Ascending aorta (tissue), 2 donors: Measurements from ENCODE around the gene SLC24A3. TPM values are rescaled to one million over a fixed set of nuclear protein-coding genes. Genes with fewer than 3 reads are reported as not detected.

Experiments used
- DNase-seq, 2 donors: peaks; one replicate each; pipeline ENCODE4 v3.0.0-alpha.2; 2019; ENCODE audit warnings: low spot score in 2 of 2
- H3K27ac ChIP-seq, 2 donors: fragments of 200-600 bp; sonication (generic); one replicate each; pipeline ENCODE4 v1.5.1; 2016 to 2017; ENCODE audit warnings: mild to moderate bottlenecking in 1 of 2
- H3K27me3 ChIP-seq: fragments of 200-600 bp; sonication (generic); one replicate; pipeline ENCODE4 v1.5.1; 2017
- H3K36me3 ChIP-seq, 2 donors: fragments of 200-600 bp; sonication (generic); one replicate each; pipeline ENCODE4 v1.5.1; 2016
- H3K4me1 ChIP-seq, 2 donors: fragments of 200-600 bp; sonication (generic); one replicate each; pipeline ENCODE4 v1.5.1; 2016 to 2017; ENCODE audit warnings: mild to moderate bottlenecking in 1 of 2
- H3K4me3 ChIP-seq, 2 donors: fragments of 200-600 bp; sonication (generic); one replicate each; pipeline ENCODE4 v1.5.1; 2016 to 2017; ENCODE audit warnings: mild to moderate bottlenecking in 1 of 2
- H3K9me3 ChIP-seq, 2 donors: fragments of 200-600 bp; sonication (generic); one replicate each; pipeline ENCODE4 v1.5.1; 2016
- intact Hi-C: fragments of 100-400 bp; cut with DNase I; formaldehyde crosslinking; loops from one replicate; pipeline ENCODE4 v1.15.1; 2023
- total RNA-seq: library from RNA; depleted of rRNA; stranded (reverse); fragments of >200 nt; gene quantifications from one replicate; pipeline ENCODE4 v1.1.0, GENCODE V29; 2016
- TF ChIP-seq, protein P1 (sequence below), 3 experiments: fragments of 200-600 bp in 2 of 3; fragments of 450-650 bp in 1 of 3; sonication (generic) in 2 of 3; IDR thresholded peaks; one replicate each; pipeline ENCODE4 v1.5.1; 2016 to 2019; ENCODE audit warnings: antibody characterized with exemption in 3 of 3, mild to moderate bottlenecking in 1 of 3, moderate library complexity in 1 of 3

SLC24A3 gene
- total RNA-seq, 1 donor from 2014 or later, result 12.9 TPM

- Histone ChIP-seq H3K27me3 (no peaks in the 10 kb centered on the region), H3K4me1 (peaks cover 2 to 11% of the 10 kb centered on the region in 2 donors), H3K27ac (peak overlapping the region; percentile 61 to 85), H3K9me3 (no peaks in the 10 kb centered on the region), H3K4me3 (no peak overlapping the region), H3K36me3 (peaks cover 3 to 5% of the 10 kb centered on the region in 2 donors)
- peak; percentile 18 to 89 for DNase-seq
- TF ChIP-seq, protein P1, sequence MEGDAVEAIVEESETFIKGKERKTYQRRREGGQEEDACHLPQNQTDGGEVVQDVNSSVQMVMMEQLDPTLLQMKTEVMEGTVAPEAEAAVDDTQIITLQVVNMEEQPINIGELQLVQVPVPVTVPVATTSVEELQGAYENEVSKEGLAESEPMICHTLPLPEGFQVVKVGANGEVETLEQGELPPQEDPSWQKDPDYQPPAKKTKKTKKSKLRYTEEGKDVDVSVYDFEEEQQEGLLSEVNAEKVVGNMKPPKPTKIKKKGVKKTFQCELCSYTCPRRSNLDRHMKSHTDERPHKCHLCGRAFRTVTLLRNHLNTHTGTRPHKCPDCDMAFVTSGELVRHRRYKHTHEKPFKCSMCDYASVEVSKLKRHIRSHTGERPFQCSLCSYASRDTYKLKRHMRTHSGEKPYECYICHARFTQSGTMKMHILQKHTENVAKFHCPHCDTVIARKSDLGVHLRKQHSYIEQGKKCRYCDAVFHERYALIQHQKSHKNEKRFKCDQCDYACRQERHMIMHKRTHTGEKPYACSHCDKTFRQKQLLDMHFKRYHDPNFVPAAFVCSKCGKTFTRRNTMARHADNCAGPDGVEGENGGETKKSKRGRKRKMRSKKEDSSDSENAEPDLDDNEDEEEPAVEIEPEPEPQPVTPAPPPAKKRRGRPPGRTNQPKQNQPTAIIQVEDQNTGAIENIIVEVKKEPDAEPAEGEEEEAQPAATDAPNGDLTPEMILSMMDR (IDR thresholded peaks at IDR 0.05), result peak; percentile 39 to 64 (median 58)
- intact Hi-C loops, result loop anchor here (2.0 kb wide), 2 partner anchors 91 to 307 kb away; no protein-coding TSS in a partner anchor
These were observed 475.8 kb downstream of the SLC24A3 start for GRCh38 chr20:19688031-19688806.

GRCh38 chr20:19690462-19690861, 478.0 kb downstream of the SLC24A3 start:
- Histone ChIP-seq H3K4me1 (peaks cover 2 to 11% of the 10 kb centered on the region in 2 donors), H3K4me3 (no peak overlapping the region), H3K36me3 (peaks cover 3 to 5% of the 10 kb centered on the region in 2 donors), H3K27ac (no peak overlapping the region), H3K27me3 (no peaks in the 10 kb centered on the region), H3K9me3 (no peaks in the 10 kb centered on the region)
- no peak for DNase-seq
- intact Hi-C loops, result loop anchor here (5.0 kb wide), 1 partner anchor 197 kb away; no protein-coding TSS in a partner anchor
- TF ChIP-seq, protein P1 (IDR thresholded peaks at IDR 0.05), result no peak

DNA sequence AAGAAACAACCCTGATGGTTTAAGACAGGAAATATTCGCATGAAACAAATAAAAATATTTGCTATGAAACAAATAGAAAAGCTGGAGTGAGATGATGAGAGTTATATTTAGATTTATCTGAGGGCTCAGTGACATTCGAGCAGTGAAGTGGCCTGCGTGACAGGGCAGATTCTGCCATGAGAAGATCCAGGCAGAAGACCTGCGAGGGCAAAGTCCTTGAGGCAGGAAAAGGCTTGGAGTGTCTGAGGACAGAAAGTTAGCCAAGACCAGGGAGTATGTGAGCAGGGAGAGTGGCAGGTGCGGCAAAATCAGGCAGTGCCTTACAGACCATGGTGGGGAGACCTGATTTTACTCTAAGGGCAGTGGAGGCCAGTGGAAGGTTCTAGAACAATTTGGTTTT, 478.7 kb downstream of the SLC24A3 start:
- no peaks in the 10 kb centered on the region for H3K27me3 ChIP-seq
- intact Hi-C loops, result loop anchor here (5.0 kb wide), 1 partner anchor 196 kb away; no protein-coding TSS in a partner anchor
- peaks cover 2 to 11% of the 10 kb centered on the region in 2 donors for H3K4me1 ChIP-seq
- TF ChIP-seq, protein P1 (IDR thresholded peaks at IDR 0.05), result no peak
- H3K9me3 ChIP-seq, result no peaks in the 10 kb centered on the region
- peaks cover 1 to 2% of the 10 kb centered on the region in 2 donors for H3K36me3 ChIP-seq
- no peak for DNase-seq
- H3K27ac ChIP-seq, result no peak overlapping the region
- no peak overlapping the region for H3K4me3 ChIP-seq

GRCh38 chr20:19692100-19692499, 479.7 kb downstream of the SLC24A3 start:
- Histone ChIP-seq H3K9me3 (no peaks in the 10 kb centered on the region), H3K4me1 (peaks cover 2 to 11% of the 10 kb centered on the region in 2 donors), H3K27me3 (no peaks in the 10 kb centered on the region), H3K4me3 (no peak overlapping the region), H3K36me3 (peaks cover 0 to 4% of the 10 kb centered on the region in 2 donors), H3K27ac (no peak overlapping the region)
- intact Hi-C loops, result loop anchor here (2.0 to 5.0 kb wide), 2 partner anchors 69 to 195 kb away; no protein-coding TSS in a partner anchor
- TF ChIP-seq, protein P1 (IDR thresholded peaks at IDR 0.05), result no peak
- no peak for DNase-seq

DNA sequence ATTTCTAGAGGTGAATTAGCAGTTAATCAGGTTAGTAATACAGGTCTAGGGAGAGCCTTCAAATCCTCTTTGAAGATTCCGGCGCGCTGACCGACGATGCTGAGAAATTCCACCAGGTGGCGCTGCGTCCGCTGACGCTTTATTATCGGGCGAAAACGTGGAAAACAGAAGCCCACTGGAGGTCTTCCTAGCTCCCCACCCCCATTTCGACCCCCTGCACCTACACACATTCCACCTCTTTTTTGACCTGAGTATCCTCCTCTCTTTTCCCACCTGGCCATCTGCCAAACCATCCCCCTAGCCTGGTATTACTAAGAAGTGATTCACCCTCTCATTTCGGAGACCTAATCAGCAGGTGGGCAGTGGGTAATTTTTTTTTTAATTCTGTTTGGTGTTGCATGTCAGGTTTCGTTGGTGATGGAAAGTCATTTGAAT, 480.3 kb downstream of the SLC24A3 start:
- Histone ChIP-seq H3K9me3 (no peaks in the 10 kb centered on the region), H3K27me3 (no peaks in the 10 kb centered on the region), H3K27ac (no peak overlapping the region), H3K4me3 (peak overlapping the region in 1 of 2 donors; percentile 31), H3K4me1 (peaks cover 2 to 11% of the 10 kb centered on the region in 2 donors), H3K36me3 (peaks cover 0 to 4% of the 10 kb centered on the region in 2 donors)
- TF ChIP-seq, protein P1 (IDR thresholded peaks at IDR 0.05), result peak; percentile 75 to 90 (median 89)
- peak in 1 of 2 donors; percentile 76 for DNase-seq
- intact Hi-C loops, result loop anchor here (2.0 to 5.0 kb wide), 2 partner anchors 68 to 195 kb away; no protein-coding TSS in a partner anchor
